Upper lobe of left lung (tissue), 4 donors: Measurements from ENCODE around the gene RPS5.

ENCODE experiments used
- CTCF ChIP-seq, 6 experiments: fragments of 450-650 bp in 4 of 6; fragments of 200-600 bp in 2 of 6; sonication (generic) in 2 of 6; IDR thresholded peaks; one replicate each; pipeline ENCODE4 v1.5.1; 2016 to 2019; ENCODE audit warnings: antibody characterized with exemption in 6 of 6
- EP300 ChIP-seq, 4 donors: sonication (generic); formaldehyde crosslinking; IDR thresholded peaks; one replicate each; pipeline ENCODE4 v1.5.1; 2017; ENCODE audit warnings: antibody characterized with exemption in 4 of 4, control low read depth in 2 of 4
- POLR2A ChIP-seq, 4 donors: fragments of 450-650 bp; IDR thresholded peaks; one replicate each; pipeline ENCODE4 v1.5.1; 2016 to 2017; ENCODE audit warnings: antibody characterized with exemption in 4 of 4, mild to moderate bottlenecking in 2 of 4
- POLR2AphosphoS5 ChIP-seq, 2 donors: sonication (generic); formaldehyde crosslinking; IDR thresholded peaks; one replicate each; pipeline ENCODE4 v1.5.1; 2017; ENCODE audit warnings: antibody characterized with exemption in 2 of 2

DNA sequence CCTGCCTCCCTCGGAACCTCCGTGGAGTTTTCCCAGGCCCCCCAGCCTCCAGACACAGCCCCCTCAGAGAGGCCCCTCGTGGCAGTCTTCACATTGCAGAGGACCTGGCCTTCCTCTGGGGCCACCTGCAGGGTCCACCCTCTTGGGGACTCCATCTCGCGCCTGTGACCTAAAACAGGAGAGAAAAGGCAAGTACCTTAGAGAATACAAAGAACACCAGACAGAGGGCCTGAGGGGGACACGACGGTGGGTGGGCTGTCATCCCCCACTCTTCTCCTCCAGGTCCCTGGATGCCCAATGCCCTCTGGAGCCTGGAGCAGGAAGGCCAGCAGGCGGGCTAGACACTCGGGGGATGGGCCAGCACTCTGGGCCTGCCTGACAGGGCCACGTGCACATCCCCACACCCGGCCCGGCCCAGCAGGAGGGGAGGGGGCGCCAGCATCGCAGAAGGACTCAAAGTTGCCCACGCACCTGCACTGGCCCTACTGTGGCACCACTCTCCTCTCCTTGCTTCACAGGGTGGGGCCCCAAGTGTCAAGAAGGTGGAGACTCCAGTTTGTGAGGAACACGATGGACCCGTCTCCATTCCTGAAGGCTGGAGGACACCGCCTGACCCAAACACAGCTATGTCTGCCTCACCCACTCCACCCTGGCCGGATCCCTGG, 29.5 kb upstream of the RPS5 start:
- TF ChIP-seq CTCF (IDR thresholded peaks at IDR 0.05) (no peak), POLR2A (IDR thresholded peaks at IDR 0.05) (no peak), POLR2AphosphoS5 (IDR thresholded peaks at IDR 0.05) (no peak), EP300 (IDR thresholded peaks at IDR 0.05) (no peak)
